Measurements from ENCODE around the gene TRIM73.
"Not testable (repeated sequence)": the region's sequence is repeated elsewhere in the genome, so short reads cannot be mapped to it uniquely, and the experiment has no call there.

Gene TRIM73

DNA sequence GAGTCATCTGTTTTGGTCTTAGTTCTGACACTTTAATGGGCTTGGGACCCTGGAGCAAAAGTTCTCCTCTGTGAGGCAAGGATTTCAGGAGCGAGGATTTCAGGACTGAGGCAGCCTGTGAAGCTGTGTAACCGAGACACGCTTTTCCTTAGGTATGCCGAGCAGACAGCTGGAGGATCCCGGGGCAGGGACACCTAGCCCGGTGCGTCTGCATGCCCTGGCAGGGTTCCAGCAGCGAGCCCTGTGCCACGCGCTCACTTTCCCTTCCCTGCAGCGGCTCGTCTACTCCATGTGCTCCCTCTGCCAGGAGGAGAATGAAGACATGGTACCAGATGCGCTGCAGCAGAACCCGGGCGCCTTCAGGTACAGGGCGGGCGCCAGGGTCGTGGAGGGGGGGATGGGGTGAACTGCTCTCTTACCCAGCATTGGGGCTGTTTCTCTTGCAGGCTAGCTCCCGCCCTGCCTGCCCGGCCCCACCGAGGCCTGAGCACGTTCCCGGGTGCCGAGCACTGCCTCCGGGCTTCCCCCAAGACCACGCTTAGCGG lies 20.5 kb downstream of the TRIM73 start:
- not testable (repeated sequence) for DNase-seq

GRCh38 chr7:75416787-75417186 lies 21.4 kb downstream of the TRIM73 start:
- DNase-seq = not testable (repeated sequence)

- not testable (repeated sequence) for DNase-seq
Observed at GRCh38 chr7:75418292-75418858, 22.9 kb downstream of the TRIM73 start.

DNA sequence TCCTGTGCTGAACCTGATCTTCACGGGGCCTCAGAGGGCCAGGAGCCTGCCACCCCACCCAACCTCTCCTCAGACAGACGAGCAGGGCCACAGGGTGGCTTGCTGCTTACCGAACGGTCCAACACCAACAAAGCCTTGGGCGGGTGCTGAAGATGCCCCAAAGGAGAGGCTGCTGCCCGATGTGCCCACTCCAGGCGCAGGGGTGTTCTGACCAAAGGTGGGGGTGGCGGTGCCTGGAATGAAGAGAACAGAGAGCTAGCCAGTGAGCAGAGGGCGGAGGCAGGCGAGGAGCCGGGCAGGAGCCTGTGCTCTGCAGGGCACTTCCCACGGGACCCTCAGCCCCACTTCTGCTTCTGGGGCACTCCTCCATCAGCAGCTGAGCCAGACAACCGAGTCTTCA lies 23.8 kb downstream of the TRIM73 start:
- not testable (repeated sequence) for DNase-seq

DNA sequence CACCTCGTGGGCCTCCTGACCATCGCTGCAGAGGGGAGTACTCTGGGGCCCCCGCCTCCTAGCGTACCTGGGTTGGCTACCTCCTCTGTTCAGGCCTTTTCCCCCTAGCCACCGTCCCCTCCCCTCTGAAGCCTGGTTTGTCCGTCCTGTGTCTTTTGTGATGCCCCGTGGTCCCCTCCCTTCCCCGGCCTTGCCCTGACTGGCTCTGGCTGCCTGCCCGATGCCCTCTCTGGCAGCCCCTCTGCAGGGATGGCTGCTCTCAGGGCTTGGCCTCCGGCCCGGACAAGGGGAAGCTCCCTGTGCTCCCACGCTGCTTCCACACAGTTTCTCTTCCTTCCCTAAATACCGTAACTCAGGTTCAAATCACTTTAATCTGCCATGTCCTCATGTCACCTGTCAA lies 24.3 kb downstream of the TRIM73 start:
- not testable (repeated sequence) for DNase-seq

DNA sequence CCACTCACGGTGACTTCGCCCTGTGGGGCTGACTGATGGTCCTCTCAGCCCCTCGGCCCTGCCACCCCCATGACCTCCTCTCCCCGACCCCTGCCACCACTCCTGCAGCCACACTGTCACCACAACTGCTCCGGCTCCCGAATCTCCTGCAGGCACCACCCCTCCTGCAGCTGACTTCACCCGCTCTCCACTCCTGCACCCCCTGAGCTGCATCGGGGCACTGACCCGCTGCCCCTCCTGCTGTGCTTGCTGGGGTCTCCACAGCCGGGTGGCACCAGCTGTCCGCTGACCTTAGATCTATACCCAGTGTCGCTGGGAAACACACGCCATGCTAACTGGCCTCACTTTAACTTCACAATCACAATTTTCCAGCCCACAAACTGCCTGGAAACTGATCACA lies 24.7 kb downstream of the TRIM73 start:
- DNase-seq = not testable (repeated sequence)

- DNase-seq = not testable (repeated sequence)
Observed at GRCh38 chr7:75421798-75422710, 26.6 kb downstream of the TRIM73 start.

DNA sequence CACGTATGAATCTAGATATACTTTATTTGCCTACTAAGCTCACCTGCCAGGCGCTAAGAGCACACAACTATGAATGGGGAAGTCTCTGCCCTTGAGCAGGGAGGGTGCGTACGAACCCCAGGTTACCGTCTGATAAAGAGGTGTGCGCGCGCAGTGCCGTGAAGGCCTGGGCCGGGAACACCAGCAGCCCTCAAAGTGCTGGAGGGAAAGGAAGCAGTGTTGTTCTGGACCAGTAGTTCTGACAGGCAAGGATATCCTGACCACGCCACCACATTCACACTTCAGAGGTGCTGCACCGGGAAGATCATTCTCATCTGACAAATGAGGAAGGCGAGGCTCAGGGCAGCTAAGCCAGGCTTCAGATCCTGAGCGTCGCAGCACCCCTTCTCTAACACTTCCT lies 28.1 kb downstream of the TRIM73 start:
- DNase-seq = not testable (repeated sequence)

- not testable (repeated sequence) for DNase-seq
Observed at GRCh38 chr7:75439000-75439399, 43.6 kb downstream of the TRIM73 start.

GRCh38 chr7:75442101-75442464 lies 46.7 kb downstream of the TRIM73 start:
- DNase-seq = not testable (repeated sequence)

DNA sequence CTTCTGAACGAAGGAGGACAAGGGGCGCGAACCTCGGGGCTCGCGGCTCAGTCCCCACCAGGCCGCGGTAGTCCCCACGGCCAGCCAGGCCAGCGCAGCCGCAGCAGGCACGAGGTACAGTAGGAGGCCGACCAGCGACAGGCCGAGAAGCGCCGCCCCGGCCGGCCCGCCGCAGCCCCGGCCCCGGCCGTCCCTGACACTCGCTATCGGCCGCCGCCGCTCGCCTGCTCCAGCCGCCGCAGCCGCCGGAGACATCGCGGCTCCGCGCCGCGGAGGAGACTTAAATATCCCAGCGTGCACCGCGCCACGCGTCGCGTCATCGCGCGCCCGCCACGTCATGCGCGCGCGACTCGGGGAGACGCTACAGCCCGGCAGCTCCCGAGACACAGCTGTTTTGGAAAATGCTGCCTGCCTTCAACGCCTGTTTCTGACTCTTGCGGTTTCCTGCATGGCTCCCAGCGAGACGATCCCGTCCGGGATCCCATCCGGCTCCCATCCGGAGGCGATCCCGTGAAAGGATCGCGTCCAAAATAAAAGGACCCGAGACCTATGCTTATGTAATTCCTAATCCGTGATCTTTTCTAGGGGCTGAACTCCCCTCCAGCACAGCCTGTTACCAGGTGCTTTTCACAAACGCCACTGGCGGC lies 47.2 kb downstream of the TRIM73 start:
- peak in 2 of 3 experiments; percentile 66 to 70 for DNase-seq

GRCh38 chr7:75449946-75450345 lies 54.5 kb downstream of the TRIM73 start:
- not testable (repeated sequence) for DNase-seq

- DNase-seq = not testable (repeated sequence)
Observed at GRCh38 chr7:75452494-75452955, 57.1 kb downstream of the TRIM73 start.
